ENCODE data around the gene HS3ST6. TPM values are rescaled to one million over a fixed set of nuclear protein-coding genes. Genes with fewer than 3 reads are reported as not detected.
A peak's percentile ranks its signal among the peaks of the same experiment; 100 is the strongest.

Gene HS3ST6
- total and polyA plus RNA-seq, 2 of the 13 experiments (the other 11 are each of a cell fraction or from before 2014, with no cell fraction given): not detected

GRCh38 chr16:1929578-1930337 lies 11.5 kb upstream of the HS3ST6 start (continued):
- TF ChIP-seq ZBTB44 (CRISPR knock-in tag; IDR thresholded peaks at IDR 0.05): peak; percentile 89
- TF ChIP-seq, protein P1, sequence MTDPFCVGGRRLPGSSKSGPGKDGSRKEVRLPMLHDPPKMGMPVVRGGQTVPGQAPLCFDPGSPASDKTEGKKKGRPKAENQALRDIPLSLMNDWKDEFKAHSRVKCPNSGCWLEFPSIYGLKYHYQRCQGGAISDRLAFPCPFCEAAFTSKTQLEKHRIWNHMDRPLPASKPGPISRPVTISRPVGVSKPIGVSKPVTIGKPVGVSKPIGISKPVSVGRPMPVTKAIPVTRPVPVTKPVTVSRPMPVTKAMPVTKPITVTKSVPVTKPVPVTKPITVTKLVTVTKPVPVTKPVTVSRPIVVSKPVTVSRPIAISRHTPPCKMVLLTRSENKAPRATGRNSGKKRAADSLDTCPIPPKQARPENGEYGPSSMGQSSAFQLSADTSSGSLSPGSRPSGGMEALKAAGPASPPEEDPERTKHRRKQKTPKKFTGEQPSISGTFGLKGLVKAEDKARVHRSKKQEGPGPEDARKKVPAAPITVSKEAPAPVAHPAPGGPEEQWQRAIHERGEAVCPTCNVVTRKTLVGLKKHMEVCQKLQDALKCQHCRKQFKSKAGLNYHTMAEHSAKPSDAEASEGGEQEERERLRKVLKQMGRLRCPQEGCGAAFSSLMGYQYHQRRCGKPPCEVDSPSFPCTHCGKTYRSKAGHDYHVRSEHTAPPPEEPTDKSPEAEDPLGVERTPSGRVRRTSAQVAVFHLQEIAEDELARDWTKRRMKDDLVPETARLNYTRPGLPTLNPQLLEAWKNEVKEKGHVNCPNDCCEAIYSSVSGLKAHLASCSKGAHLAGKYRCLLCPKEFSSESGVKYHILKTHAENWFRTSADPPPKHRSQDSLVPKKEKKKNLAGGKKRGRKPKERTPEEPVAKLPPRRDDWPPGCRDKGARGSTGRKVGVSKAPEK (CRISPR knock-in tag; IDR thresholded peaks at IDR 0.05; ENCODE audit: borderline replicate concordance): no peak
- no peak for TF ChIP-seq ZNF333 (CRISPR knock-in tag; IDR thresholded peaks at IDR 0.05; ENCODE audit: borderline replicate concordance)
- no peak for TF ChIP-seq HDAC2 (CRISPR knock-in tag; IDR thresholded peaks at IDR 0.05)
- TF ChIP-seq, protein P2, sequence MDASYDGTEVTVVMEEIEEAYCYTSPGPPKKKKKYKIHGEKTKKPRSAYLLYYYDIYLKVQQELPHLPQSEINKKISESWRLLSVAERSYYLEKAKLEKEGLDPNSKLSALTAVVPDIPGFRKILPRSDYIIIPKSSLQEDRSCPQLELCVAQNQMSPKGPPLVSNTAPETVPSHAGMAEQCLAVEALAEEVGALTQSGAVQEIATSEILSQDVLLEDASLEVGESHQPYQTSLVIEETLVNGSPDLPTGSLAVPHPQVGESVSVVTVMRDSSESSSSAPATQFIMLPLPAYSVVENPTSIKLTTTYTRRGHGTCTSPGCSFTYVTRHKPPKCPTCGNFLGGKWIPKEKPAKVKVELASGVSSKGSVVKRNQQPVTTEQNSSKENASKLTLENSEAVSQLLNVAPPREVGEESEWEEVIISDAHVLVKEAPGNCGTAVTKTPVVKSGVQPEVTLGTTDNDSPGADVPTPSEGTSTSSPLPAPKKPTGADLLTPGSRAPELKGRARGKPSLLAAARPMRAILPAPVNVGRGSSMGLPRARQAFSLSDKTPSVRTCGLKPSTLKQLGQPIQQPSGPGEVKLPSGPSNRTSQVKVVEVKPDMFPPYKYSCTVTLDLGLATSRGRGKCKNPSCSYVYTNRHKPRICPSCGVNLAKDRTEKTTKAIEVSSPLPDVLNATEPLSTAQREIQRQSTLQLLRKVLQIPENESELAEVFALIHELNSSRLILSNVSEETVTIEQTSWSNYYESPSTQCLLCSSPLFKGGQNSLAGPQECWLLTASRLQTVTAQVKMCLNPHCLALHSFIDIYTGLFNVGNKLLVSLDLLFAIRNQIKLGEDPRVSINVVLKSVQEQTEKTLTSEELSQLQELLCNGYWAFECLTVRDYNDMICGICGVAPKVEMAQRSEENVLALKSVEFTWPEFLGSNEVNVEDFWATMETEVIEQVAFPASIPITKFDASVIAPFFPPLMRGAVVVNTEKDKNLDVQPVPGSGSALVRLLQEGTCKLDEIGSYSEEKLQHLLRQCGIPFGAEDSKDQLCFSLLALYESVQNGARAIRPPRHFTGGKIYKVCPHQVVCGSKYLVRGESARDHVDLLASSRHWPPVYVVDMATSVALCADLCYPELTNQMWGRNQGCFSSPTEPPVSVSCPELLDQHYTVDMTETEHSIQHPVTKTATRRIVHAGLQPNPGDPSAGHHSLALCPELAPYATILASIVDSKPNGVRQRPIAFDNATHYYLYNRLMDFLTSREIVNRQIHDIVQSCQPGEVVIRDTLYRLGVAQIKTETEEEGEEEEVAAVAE (CRISPR knock-in tag; IDR thresholded peaks at IDR 0.05; ENCODE audit: borderline replicate concordance): no peak
- TF ChIP-seq CBFB (CRISPR knock-in tag; IDR thresholded peaks at IDR 0.05): peak; percentile 69; the same call in 1 of the 2 replicates
- TF ChIP-seq ZXDC (CRISPR knock-in tag; IDR thresholded peaks at IDR 0.05): no peak
- TF ChIP-seq MAFK (conservative IDR thresholded peaks at IDR 0.05 in 1 of 2, IDR thresholded peaks at IDR 0.05 in 1 of 2; ENCODE audit: low read length in 2 of 2): no peak
- TF ChIP-seq PLSCR1 (CRISPR knock-in tag; IDR thresholded peaks at IDR 0.05; ENCODE audit: borderline replicate concordance): no peak
- peak; percentile 60; the same call in 1 of the 2 replicates for TF ChIP-seq KDM3A (CRISPR knock-in tag; IDR thresholded peaks at IDR 0.05; ENCODE audit: low read depth)
- peak; percentile 76 for TF ChIP-seq THAP11 (CRISPR knock-in tag; IDR thresholded peaks at IDR 0.05)
- 0 out of 2 replicates have a peak, but pooled peaks have one; percentile 69 for TF ChIP-seq REXO4 (CRISPR knock-in tag; IDR thresholded peaks at IDR 0.05; ENCODE audit: borderline replicate concordance)
